ENCODE data around the gene ZACN.

- TF ChIP-seq CTCF (conservative IDR thresholded peaks at IDR 0.05; ENCODE audit: low read length) (no peak), EZH2phosphoT487 (IDR thresholded peaks at IDR 0.05; ENCODE audit: borderline replicate concordance) (no peak)
Observed at GRCh38 chr17:76048025-76048605, 30.9 kb upstream of the ZACN start.

Data from Loucy (cell line).